H1 (cell line): ENCODE data around the gene PLXND1. TPM values are rescaled to one million over a fixed set of nuclear protein-coding genes. Genes with fewer than 3 reads are reported as not detected.

Source experiments
- CTCF ChIA-PET: fragments of 300-600 bp; sonication (Branson Sonifier 250); formaldehyde crosslinking; loops from one replicate; lab custom pipeline; 2021; ENCODE audit not compliant: partially characterized antibody; lab: Charles Lee
- POLR2A ChIA-PET: fragments of 300-600 bp; sonication (Branson Sonifier 250); formaldehyde crosslinking; loops from one replicate; lab custom pipeline; 2021; ENCODE audit warnings: inconsistent platforms; ENCODE audit not compliant: partially characterized antibody; lab: Charles Lee
- DNase-seq, 2 experiments: peaks; one replicate each; pipeline versions ENCODE4 v3.0.0 to v3.0.0-alpha.2; 2010 to 2022; ENCODE audit warnings: low spot score in 2 of 2, low read depth in 1 of 2, mixed read lengths in 1 of 2
- FAIRE-seq: peaks from 2 replicates; lab custom pipeline; 2011; peaks lifted over from hg19 to GRCh38; lab: Jason Lieb, UNC
- H2AFZ ChIP-seq: 2 replicates; pipeline ENCODE4 v1.8.1; 2012; ENCODE audit warnings: low read length, inconsistent platforms
- H2AK5ac ChIP-seq: 2 replicates; pipeline ENCODE4 v1.6.1; 2013; ENCODE audit warnings: low read depth, low read length
- H2BK120ac ChIP-seq: replicated peaks from 2 replicates; pipeline ENCODE3; 2013; ENCODE audit warnings: low read depth, low read length, inconsistent platforms
- H2BK12ac ChIP-seq: 2 replicates; pipeline ENCODE4 v1.6.1; 2013; ENCODE audit warnings: low read depth, low read length
- H2BK15ac ChIP-seq: 2 replicates; pipeline ENCODE4 v1.6.1; 2013; ENCODE audit warnings: low read length
- H2BK20ac ChIP-seq: 2 replicates; pipeline ENCODE4 v1.6.1; 2013; ENCODE audit warnings: low read length
- H2BK5ac ChIP-seq: 2 replicates; pipeline ENCODE4 v1.6.1; 2013; ENCODE audit warnings: low read depth, low read length
- H3K14ac ChIP-seq: 2 replicates; pipeline ENCODE4 v1.6.1; 2013; ENCODE audit warnings: inconsistent platforms; ENCODE audit not compliant: insufficient read length
- H3K18ac ChIP-seq: 2 replicates; pipeline ENCODE4 v1.6.1; 2013; ENCODE audit warnings: low read length; ENCODE audit errors: extremely low read depth
- H3K23ac ChIP-seq: 2 replicates; pipeline ENCODE4 v1.6.1; 2013; ENCODE audit warnings: inconsistent platforms; ENCODE audit not compliant: insufficient read length
- H3K23me2 ChIP-seq: 2 replicates; pipeline ENCODE4 v1.6.1; 2013; ENCODE audit warnings: low read depth, low read length
- H3K27ac ChIP-seq: 2 replicates; pipeline ENCODE4 v1.6.1; 2011; ENCODE audit warnings: low read depth, low read length, inconsistent platforms
- H3K27me3 ChIP-seq, 4 experiments: replicated peaks in 1 of 4; 1 replicate in 1 of 4; 2 replicates in 3 of 4; pipeline versions ENCODE4 v1.6.1 to v1.8.1; 2011 to 2013; ENCODE audit warnings: low read length in 3 of 4, mild to moderate bottlenecking in 3 of 4, inconsistent platforms in 2 of 4, mixed read lengths in 2 of 4, moderate library complexity in 1 of 4; ENCODE audit not compliant: control insufficient read depth in 3 of 4, insufficient read depth in 3 of 4; ENCODE audit errors: extremely low read depth in 1 of 4
- H3K36me3 ChIP-seq, 4 experiments: 2 replicates each; pipeline versions ENCODE4 v1.6.1 to v1.8.1; 2011 to 2013; ENCODE audit warnings: mild to moderate bottlenecking in 4 of 4, low read length in 3 of 4, moderate library complexity in 2 of 4, control low read depth in 1 of 4, inconsistent platforms in 1 of 4; ENCODE audit not compliant: insufficient read depth in 4 of 4, control insufficient read depth in 2 of 4
- H3K4ac ChIP-seq: replicated peaks from 2 replicates; pipeline ENCODE3; 2013; ENCODE audit warnings: low read length, low read depth, mixed read lengths, inconsistent platforms; ENCODE audit not compliant: insufficient read length
- H3K4me1 ChIP-seq, 4 experiments: replicated peaks in 1 of 4; 1 replicate in 1 of 4; 2 replicates in 3 of 4; pipeline versions ENCODE4 v1.6.1 to v1.8.1; 2011 to 2013; ENCODE audit warnings: low read length in 3 of 4, inconsistent platforms in 2 of 4, mixed read lengths in 1 of 4; ENCODE audit not compliant: insufficient read depth in 4 of 4, control insufficient read depth in 3 of 4
- H3K4me2 ChIP-seq, 2 experiments: 2 replicates each; pipeline versions ENCODE4 v1.6.1 to v1.8.1; 2011 to 2013; ENCODE audit warnings: low read depth in 2 of 2, low read length in 2 of 2, control low read depth in 1 of 2, inconsistent platforms in 1 of 2, mild to moderate bottlenecking in 1 of 2; ENCODE audit not compliant: insufficient read depth in 1 of 2
- H3K4me3 ChIP-seq, 4 experiments: fragments of 200-600, 300-600 bp in 1 of 4; sonication (generic), shearing (Covaris generic), sonication (Bioruptor Twin) in 1 of 4; 2 replicates each; pipeline versions ENCODE4 v1.5.1 to v1.8.1; 2011 to 2016; ENCODE audit warnings: low read length in 4 of 4, low read depth in 3 of 4, control low read depth in 2 of 4, inconsistent platforms in 2 of 4, mild to moderate bottlenecking in 2 of 4, mixed read lengths in 1 of 4, moderate library complexity in 1 of 4; ENCODE audit not compliant: insufficient read depth in 2 of 4; ENCODE audit errors: extremely low read depth in 1 of 4
- H3K56ac ChIP-seq: replicated peaks from 2 replicates; pipeline ENCODE3; 2013; ENCODE audit warnings: low read depth, mild to moderate bottlenecking, mixed read lengths, low read length, inconsistent platforms; ENCODE audit not compliant: insufficient read length
- H3K79me1 ChIP-seq: 2 replicates; pipeline ENCODE4 v1.6.1; 2013; ENCODE audit warnings: low read depth, low read length, control low read depth
- H3K79me2 ChIP-seq, 2 experiments: 2 replicates each; pipeline versions ENCODE4 v1.6.1 to v1.8.1; 2012 to 2013; ENCODE audit warnings: low read length in 2 of 2, mild to moderate bottlenecking in 2 of 2, inconsistent platforms in 1 of 2; ENCODE audit not compliant: insufficient read depth in 2 of 2, control insufficient read depth in 1 of 2
- H3K9ac ChIP-seq, 4 experiments: replicated peaks in 1 of 4; 1 replicate in 1 of 4; 2 replicates in 3 of 4; pipeline versions ENCODE4 v1.6.1 to v1.8.1; 2011 to 2013; ENCODE audit warnings: low read depth in 3 of 4, low read length in 3 of 4, control low read depth in 2 of 4, mild to moderate bottlenecking in 2 of 4, moderate library complexity in 2 of 4, inconsistent platforms in 1 of 4; ENCODE audit errors: extremely low read depth in 1 of 4
- H3K9me3 ChIP-seq, 2 experiments: 2 replicates each; pipeline versions ENCODE4 v1.6.1 to v1.8.1; 2012 to 2013; ENCODE audit warnings: mild to moderate bottlenecking in 2 of 2, moderate library complexity in 2 of 2, control low read depth in 1 of 2, inconsistent platforms in 1 of 2, low read depth in 1 of 2, low read length in 1 of 2, mixed read lengths in 1 of 2; ENCODE audit not compliant: insufficient read depth in 2 of 2
- H4K20me1 ChIP-seq, 2 experiments: replicated peaks in 1 of 2; 2 replicates each; pipeline versions ENCODE3 to v1.8.1; 2011 to 2013; ENCODE audit warnings: inconsistent platforms in 2 of 2, low read length in 2 of 2, mild to moderate bottlenecking in 1 of 2; ENCODE audit not compliant: insufficient read depth in 2 of 2, control insufficient read depth in 1 of 2
- H4K5ac ChIP-seq: 2 replicates; pipeline ENCODE4 v1.6.1; 2013; ENCODE audit warnings: low read length, low read depth, mixed read lengths, inconsistent platforms; ENCODE audit not compliant: insufficient read length
- H4K8ac ChIP-seq: 2 replicates; pipeline ENCODE4 v1.8.0; 2013; ENCODE audit warnings: mild to moderate bottlenecking, moderate library complexity, low read length, inconsistent platforms; ENCODE audit not compliant: insufficient read depth; ENCODE audit errors: extremely low read depth
- H4K91ac ChIP-seq: replicated peaks from 2 replicates; pipeline ENCODE3; 2013; ENCODE audit warnings: low read length, mixed read lengths, inconsistent platforms; ENCODE audit not compliant: insufficient read length
- ASH2L ChIP-seq: fragments of 200-600, 300-600 bp; sonication (generic); IDR thresholded peaks from one replicate; pipeline ENCODE4 v1.7.1; 2017; ENCODE audit warnings: low read length
- EP300 ChIP-seq, 2 experiments: IDR thresholded peaks; 1 replicate in 1 of 2; 2 replicates in 1 of 2; pipeline ENCODE4 v1.6.1; 2011 to 2012; ENCODE audit warnings: low read depth in 2 of 2, low read length in 2 of 2, mild to moderate bottlenecking in 2 of 2, borderline replicate concordance in 1 of 2, inconsistent platforms in 1 of 2, moderate library complexity in 1 of 2
- JUN ChIP-seq: IDR thresholded peaks from 2 replicates; pipeline ENCODE4 v1.6.1; 2011; ENCODE audit warnings: low read depth, mild to moderate bottlenecking, improper control_type of control experiment, low read length
- KDM1A ChIP-seq: fragments of 200-600, 300-600 bp; sonication (generic); IDR thresholded peaks from 2 replicates; pipeline ENCODE4 v1.7.1; 2016; ENCODE audit warnings: mild to moderate bottlenecking, low read length, borderline replicate concordance
- PHF8 ChIP-seq: fragments of 200-600 bp; sonication (generic); conservative IDR thresholded peaks from 2 replicates; pipeline ENCODE4 v1.7.1; 2012; ENCODE audit warnings: low read depth, mild to moderate bottlenecking, inconsistent platforms, low read length, moderate library complexity
- POLR2A ChIP-seq, 2 experiments: IDR thresholded peaks; 1 replicate in 1 of 2; 2 replicates in 1 of 2; pipeline ENCODE4 v1.6.1; 2011; ENCODE audit warnings: low read depth in 2 of 2, low read length in 2 of 2, mild to moderate bottlenecking in 2 of 2; ENCODE audit errors: control extremely low read depth in 1 of 2
- POU5F1 ChIP-seq: IDR thresholded peaks from 2 replicates; pipeline ENCODE4 v1.6.1; 2011; ENCODE audit warnings: low read depth, mild to moderate bottlenecking, low read length, moderate library complexity
- RBBP5 ChIP-seq: IDR thresholded peaks from 2 replicates; pipeline ENCODE4 v1.7.1; 2012; ENCODE audit warnings: low read depth, mild to moderate bottlenecking, inconsistent platforms, low read length, moderate library complexity, borderline replicate concordance
- RFX5 ChIP-seq: IDR thresholded peaks from 2 replicates; pipeline ENCODE4 v1.6.1; 2011; ENCODE audit warnings: low read depth, low read length, improper control_type of control experiment, borderline replicate concordance
- SP2 ChIP-seq: IDR thresholded peaks from 2 replicates; pipeline ENCODE4 v1.6.1; 2012; ENCODE audit warnings: mild to moderate bottlenecking, low read length, inconsistent platforms
- TAF7 ChIP-seq: optimal IDR thresholded peaks from 2 replicates; pipeline ENCODE3; 2011; ENCODE audit warnings: low read depth, mild to moderate bottlenecking, inconsistent platforms, low read length, moderate library complexity, borderline replicate concordance
- TBP ChIP-seq: IDR thresholded peaks from 2 replicates; pipeline ENCODE4 v1.6.1; 2011; ENCODE audit warnings: low read depth, low read length, improper control_type of control experiment
- TCF12 ChIP-seq: IDR thresholded peaks from 2 replicates; pipeline ENCODE4 v1.6.1; 2011; ENCODE audit warnings: low read depth, mild to moderate bottlenecking, low read length
- ZNF274 ChIP-seq: IDR thresholded peaks from 2 replicates; pipeline ENCODE4 v1.7.0; 2012; ENCODE audit warnings: low read length, borderline replicate concordance; ENCODE audit errors: extremely low read depth
- WGBS, 2 experiments: shearing (Covaris generic) in 1 of 2; methylation state at CpG; one replicate each; pipeline versions ENCODE4 v1.1.6 to v1.1.7; 2013 to 2015; ENCODE audit warnings: low lambda C conversion rate in 2 of 2, mixed read lengths in 2 of 2, inconsistent platforms in 1 of 2, low coverage in 1 of 2, missing lambda C conversion rate in 1 of 2; ENCODE audit not compliant: insufficient replicate concordance in 2 of 2, insufficient coverage in 1 of 2, insufficient read length in 1 of 2; ENCODE audit errors: extremely low coverage in 1 of 2, missing lambda C conversion rate in 1 of 2; 5-methylcytosine and 5-hydroxymethylcytosine counted together
- polyA plus RNA-seq, 7 experiments: library from polyadenylated mRNA; depleted of rRNA in 3 of 7; stranded (reverse) in 5 of 7; unstranded in 2 of 7; fragments of >200 nt in 5 of 7; fragments of 200-250 nt in 2 of 7; gene quantifications; 1 replicate in 5 of 7; 2 replicates in 1 of 7; 4 replicates in 1 of 7; pipeline versions ENCODE4 v1.2.1 to v1.2.3, GENCODE V29; 2011 to 2013; ENCODE audit warnings: missing spikeins in 2 of 7, mixed read lengths in 2 of 7
- total RNA-seq: library from RNA; stranded (reverse); fragmentation: NEBNext Ultra II Directional; extraction: Animal tissue kit (Norgen Biotek cat#: 25700); gene quantifications from 2 replicates; pipeline ENCODE4 v1.2.1, GENCODE V29; 2021
- TF ChIP-seq, protein P1 (sequence below): IDR thresholded peaks from 2 replicates; pipeline ENCODE4 v1.6.1; 2012; ENCODE audit warnings: inconsistent platforms

PLXND1 gene
- total and polyA plus RNA-seq, 2 of the 8 experiments (the other 6 are each of a cell fraction or from before 2014, with no cell fraction given) = 17.7 to 66.4 TPM

DNA sequence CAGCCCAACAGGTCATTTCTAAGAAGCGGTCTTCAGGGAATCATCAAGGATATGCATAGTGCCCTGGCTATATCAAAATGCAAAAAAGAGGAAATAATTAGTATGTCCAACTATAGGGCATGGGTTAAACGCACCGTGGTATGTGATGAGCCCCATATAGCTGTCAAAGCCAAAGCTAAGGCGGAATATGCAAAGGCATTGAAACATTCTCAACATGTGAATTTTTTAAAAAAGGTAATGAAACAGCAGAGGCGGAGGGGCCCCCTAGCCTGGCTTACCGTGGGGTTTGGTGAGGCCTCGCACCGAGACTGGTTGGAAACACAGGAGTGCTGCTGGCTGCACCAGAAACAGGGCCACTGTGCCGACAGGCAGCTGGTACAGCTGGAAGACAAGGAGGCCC is 23.2 kb downstream of the PLXND1 start:
- no peak overlapping the region for H2AK5ac ChIP-seq
- FAIRE-seq (no peak), DNase-seq (no peak)
- no peak overlapping the region for H2BK5ac ChIP-seq
- no peak overlapping the region for H2BK12ac ChIP-seq
- H3K23ac ChIP-seq = no peak overlapping the region
- H3K27me3 ChIP-seq = no peaks in the 10 kb centered on the region
- H3K56ac ChIP-seq = no peak overlapping the region
- no peaks in the 10 kb centered on the region; a peak in 1 of 7 replicates for H3K4me1 ChIP-seq
- H3K4me2 ChIP-seq = no peak overlapping the region
- H2BK20ac ChIP-seq = no peak overlapping the region
- no peaks in the 10 kb centered on the region for H3K23me2 ChIP-seq
- H2BK15ac ChIP-seq = no peak overlapping the region
- no peaks in the 10 kb centered on the region for H3K79me2 ChIP-seq
- no peak overlapping the region for H3K4me3 ChIP-seq
- no peaks in the 10 kb centered on the region for H3K9me3 ChIP-seq
- no peak overlapping the region for H3K27ac ChIP-seq
- WGBS, 2 experiments = 93% methylated on average over 8 of the region's 9 CpGs; no CpG with 5 or more reads in 1 of the 2 experiments
- H3K36me3 ChIP-seq = no peaks in the 10 kb centered on the region
- no peak overlapping the region for H4K5ac ChIP-seq
- peaks cover 0 to 2% of the 10 kb centered on the region in 2 experiments for H4K20me1 ChIP-seq
- H2AFZ ChIP-seq = no peak overlapping the region
- H4K91ac ChIP-seq = no peak overlapping the region
- no peak overlapping the region for H2BK120ac ChIP-seq
- ChIA-PET POLR2A (interaction anchor here (0.6 to 1.8 kb wide), 2 partner anchors 7 to 359 kb away, joined by 3 to 5 read pairs; no protein-coding TSS in a partner anchor), CTCF (interaction anchor here (1.7 kb wide), 1 partner anchor 11 kb away, joined by 3 read pairs; no protein-coding TSS in a partner anchor)
- no peak overlapping the region for H3K14ac ChIP-seq
- no peak overlapping the region for H3K4ac ChIP-seq
- 0 out of 2 replicates have a peak, but pooled peaks cover 2% of the 10 kb centered on the region for H3K79me1 ChIP-seq
- H3K18ac ChIP-seq = no peak overlapping the region
- no peak overlapping the region for H4K8ac ChIP-seq
- H3K9ac ChIP-seq = no peak overlapping the region
- TF ChIP-seq RFX5 (no peak), ASH2L (no peak), JUN (no peak), TBP (no peak), TCF12 (no peak), TAF7 (no peak), PHF8 (no peak), POLR2A (IDR thresholded peaks at IDR 0.05; ENCODE audit: control extremely low read depth in 1 of 2, low read depth in 2 of 2, low read length in 2 of 2) (no peak), ZNF274 (no peak), KDM1A (no peak), EP300 (IDR thresholded peaks at IDR 0.05; ENCODE audit: borderline replicate concordance in 1 of 2, low read depth in 2 of 2, low read length in 2 of 2) (no peak), POU5F1 (no peak), RBBP5 (no peak), SP2 (no peak)
- TF ChIP-seq, protein P1, sequence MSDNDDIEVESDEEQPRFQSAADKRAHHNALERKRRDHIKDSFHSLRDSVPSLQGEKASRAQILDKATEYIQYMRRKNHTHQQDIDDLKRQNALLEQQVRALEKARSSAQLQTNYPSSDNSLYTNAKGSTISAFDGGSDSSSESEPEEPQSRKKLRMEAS = no peak
